GM19438 (cell line): ENCODE data around the gene SLC25A17.
"Not testable (repeated sequence)": the region's sequence is repeated elsewhere in the genome, so short reads cannot be mapped to it uniquely, and the experiment has no call there.

Experiments
- ATAC-seq: cut with Tn5 transposase; IDR thresholded peaks from one replicate; pipeline ENCODE4 v1.9.1; 2021; ENCODE audit warnings: low read depth; ENCODE audit not compliant: unreplicated experiment

SLC25A17 gene

GRCh38 chr22:40723396-40723933 lies 95.7 kb downstream of the SLC25A17 start:
- ATAC-seq, result no peak

- no peak for ATAC-seq
Observed at GRCh38 chr22:40721266-40721665, 97.9 kb downstream of the SLC25A17 start.

- ATAC-seq, result no peak
Observed at GRCh38 chr22:40720538-40721256, 98.4 kb downstream of the SLC25A17 start.

- ATAC-seq, result not testable (repeated sequence)
Observed at GRCh38 chr22:40720156-40720537, 99.0 kb downstream of the SLC25A17 start.
